HG02852 (cell line): Measurements from ENCODE around the gene SVOP.
"Not testable (repeated sequence)": the region's sequence is repeated elsewhere in the genome, so short reads cannot be mapped to it uniquely, and the experiment has no call there.

Experiments used
- ATAC-seq: cut with Tn5 transposase; IDR thresholded peaks from one replicate; pipeline ENCODE4 v1.9.1; 2021; ENCODE audit warnings: mild to moderate bottlenecking, moderate library complexity; ENCODE audit not compliant: unreplicated experiment

Gene SVOP

GRCh38 chr12:109033239-109034196 is 12.7 kb upstream of the SVOP start:
- no peak for ATAC-seq

DNA sequence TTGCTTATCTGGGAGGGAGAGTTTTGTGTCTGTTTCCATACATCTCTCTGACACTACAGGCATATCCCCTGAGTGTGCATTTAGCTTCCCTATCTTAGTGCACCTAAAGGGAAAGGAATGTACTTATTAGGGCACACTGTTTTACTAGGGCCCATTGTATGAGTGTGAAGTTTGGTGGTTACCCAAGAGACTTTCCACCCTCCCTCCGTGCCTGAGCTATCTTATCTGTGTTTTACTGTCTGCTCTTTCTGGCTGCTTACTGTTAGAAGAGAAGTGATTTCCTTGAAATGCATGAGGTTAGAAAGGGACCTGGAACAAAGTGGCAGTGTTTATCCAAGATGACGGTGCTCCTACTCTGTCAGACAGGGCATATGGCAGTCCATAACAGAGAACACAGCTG is 8.5 kb upstream of the SVOP start:
- ATAC-seq: no peak

DNA sequence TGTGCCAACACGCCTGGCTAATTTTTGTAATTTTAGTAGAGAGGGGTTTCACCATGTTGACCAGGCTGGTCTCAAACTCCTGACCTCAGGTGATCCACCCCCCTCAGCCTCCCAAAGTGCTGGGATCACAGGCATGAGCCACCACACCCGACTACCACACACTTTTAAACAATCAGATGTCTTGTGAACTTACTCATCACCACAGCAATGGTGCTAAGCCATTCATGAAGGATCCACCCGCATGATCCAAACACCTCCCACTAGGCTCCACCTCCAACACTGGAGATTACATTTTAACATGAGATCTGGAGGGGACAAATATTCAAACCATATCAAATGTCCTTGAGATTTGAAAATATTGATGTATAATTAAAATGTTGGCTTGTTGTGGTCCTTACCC is 7.8 kb upstream of the SVOP start:
- ATAC-seq: not testable (repeated sequence)

GRCh38 chr12:109027767-109028166 is 6.9 kb upstream of the SVOP start:
- no peak for ATAC-seq

DNA sequence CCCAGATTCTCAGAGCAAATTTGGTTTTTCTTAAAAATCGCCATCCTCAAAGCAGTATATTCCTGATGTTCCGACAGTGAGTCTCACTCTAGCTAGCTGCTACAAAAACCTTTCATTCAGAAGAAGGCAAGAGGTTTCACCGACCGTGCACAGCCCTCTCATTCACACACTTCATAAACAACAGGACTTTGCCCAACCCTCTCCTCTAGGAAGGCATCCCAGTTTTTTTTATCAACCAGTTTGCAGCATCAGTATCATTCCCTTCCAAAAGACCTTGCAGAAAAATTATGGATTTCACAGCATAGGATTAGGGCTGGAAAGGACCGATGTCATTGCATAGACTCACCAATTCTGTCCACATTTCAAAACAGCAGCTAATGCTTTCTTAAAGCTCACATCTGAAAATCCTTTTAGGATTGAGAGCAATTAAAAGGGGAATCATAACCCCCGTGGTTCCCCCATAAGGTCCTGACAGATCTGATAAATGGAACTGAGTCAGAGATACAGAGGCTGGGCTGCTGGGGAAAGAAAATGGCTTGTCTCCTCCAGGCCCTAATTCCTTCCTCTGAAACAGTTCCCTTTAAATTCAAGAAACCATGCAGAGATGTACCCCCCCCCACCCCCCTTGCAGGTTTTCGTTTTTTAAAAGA is 597 bp downstream of the SVOP start:
- no peak for ATAC-seq

- no peak for ATAC-seq
These were observed 2.6 kb downstream of the SVOP start for GRCh38 chr12:109018296-109018695.

- no peak for ATAC-seq
These were observed 3.9 kb downstream of the SVOP start for GRCh38 chr12:109016978-109017377.

DNA sequence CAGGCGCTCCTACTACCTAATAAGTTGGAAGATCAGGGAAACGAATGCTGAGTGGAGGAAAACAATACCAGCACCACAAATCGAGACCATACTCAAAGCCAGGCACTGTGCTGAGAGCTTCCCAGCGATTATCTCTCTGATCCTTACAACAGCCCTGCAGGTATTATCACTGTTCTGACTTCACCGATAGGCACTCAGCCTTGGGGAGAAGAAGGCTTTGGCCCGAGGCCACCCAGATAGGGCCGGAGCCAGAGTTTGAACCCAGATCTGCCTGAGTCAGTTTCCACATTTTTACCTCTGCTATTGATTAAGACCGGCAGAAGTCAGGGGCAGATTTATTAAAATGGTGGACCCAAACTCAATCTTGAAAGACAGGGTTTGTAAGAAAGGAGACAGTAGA is 4.9 kb downstream of the SVOP start:
- no peak for ATAC-seq

GRCh38 chr12:109014984-109015765 is 5.7 kb downstream of the SVOP start:
- no peak for ATAC-seq

GRCh38 chr12:109010259-109010658 is 10.6 kb downstream of the SVOP start:
- ATAC-seq: no peak

GRCh38 chr12:109009766-109010165 is 11.1 kb downstream of the SVOP start:
- no peak for ATAC-seq

GRCh38 chr12:109004017-109004416 is 16.9 kb downstream of the SVOP start:
- no peak for ATAC-seq

DNA sequence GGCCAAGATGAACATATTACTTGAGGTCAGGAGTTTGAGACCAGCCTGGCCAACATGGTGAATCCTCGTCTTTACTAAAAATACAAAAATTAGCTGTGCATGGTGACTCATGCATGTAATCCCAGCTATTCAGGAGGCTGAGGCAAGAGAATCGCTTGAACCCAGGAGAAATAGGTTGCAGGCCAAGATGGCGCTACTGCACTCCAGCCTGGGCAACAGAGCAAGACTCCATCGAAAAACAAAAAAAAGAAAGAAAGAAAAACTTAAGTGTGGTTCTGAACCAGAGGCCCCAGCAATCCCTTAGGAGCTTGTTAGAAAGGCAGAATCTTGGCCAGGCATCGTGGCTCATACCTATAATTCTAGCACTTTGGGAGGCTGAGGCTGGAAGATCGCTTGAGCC is 24.5 kb downstream of the SVOP start:
- ATAC-seq: no peak

DNA sequence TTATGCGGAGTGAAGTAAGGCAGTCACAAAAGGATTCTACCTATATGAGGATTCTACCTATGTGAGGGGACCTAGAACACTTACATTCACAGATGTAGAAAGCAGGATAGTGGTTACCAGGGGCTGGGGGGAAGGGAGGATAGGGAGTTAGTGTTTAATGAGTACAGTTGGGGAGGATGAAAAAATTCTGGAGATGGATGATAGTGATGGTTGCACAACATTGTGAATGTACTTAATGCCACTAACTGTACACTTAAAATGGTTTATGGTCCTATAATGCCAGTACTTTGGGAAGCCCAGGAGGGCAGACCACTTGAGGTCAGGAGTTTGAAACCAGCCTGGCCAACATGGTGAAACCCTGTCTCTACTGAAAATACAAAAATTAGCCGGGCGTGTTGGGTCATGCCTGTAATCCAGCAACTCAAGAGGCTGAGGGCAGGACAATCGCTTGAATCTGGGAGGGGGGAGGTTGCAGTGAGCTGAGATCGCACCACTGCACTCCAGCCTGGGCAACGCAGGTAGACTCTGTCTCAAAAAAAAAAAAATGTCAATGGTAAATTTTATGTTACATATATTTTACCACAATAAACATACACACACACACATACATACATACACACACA is 25.4 kb downstream of the SVOP start:
- ATAC-seq: no peak

GRCh38 chr12:108990103-108990502 is 30.8 kb downstream of the SVOP start:
- not testable (repeated sequence) for ATAC-seq

DNA sequence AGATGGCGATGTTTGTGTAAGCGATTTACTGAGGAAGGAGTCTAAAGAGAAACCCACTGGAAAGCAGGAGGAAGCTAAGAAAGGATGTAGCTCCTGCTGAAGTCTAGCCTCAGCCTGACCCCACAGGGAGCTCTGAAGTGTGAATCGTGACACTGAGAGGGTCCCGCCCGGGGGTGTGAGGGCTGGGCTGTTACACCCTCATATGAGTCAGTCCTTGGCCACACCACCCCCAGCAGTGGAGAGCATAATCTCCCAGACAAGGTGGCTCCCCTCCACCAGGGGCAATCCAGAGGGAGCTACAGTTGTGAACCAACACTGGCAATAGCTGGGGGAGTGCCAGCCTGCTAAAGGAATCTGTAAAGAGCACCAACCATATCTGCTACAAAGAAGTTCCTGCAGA is 31.5 kb downstream of the SVOP start:
- ATAC-seq: no peak

DNA sequence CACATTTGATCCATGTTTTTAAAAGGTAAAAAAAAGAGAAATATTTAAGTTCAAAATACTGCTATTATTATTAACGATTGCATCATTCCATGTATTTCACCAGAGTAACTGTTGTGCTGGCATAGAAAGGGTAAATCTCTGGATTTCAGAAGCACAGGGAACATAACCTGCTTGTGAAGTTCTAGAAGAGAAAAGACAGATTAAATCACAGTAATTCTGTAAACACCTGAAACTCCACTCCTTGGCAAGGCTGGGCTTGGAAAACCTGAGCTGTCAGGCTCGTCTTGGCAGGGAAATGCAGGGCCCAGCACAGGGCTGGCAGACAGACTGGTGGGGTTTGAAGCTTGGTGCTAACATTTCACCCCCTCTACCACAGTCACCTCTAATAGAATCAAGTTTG is 35.1 kb downstream of the SVOP start:
- no peak for ATAC-seq

GRCh38 chr12:108983227-108983626 is 37.6 kb downstream of the SVOP start:
- no peak for ATAC-seq

DNA sequence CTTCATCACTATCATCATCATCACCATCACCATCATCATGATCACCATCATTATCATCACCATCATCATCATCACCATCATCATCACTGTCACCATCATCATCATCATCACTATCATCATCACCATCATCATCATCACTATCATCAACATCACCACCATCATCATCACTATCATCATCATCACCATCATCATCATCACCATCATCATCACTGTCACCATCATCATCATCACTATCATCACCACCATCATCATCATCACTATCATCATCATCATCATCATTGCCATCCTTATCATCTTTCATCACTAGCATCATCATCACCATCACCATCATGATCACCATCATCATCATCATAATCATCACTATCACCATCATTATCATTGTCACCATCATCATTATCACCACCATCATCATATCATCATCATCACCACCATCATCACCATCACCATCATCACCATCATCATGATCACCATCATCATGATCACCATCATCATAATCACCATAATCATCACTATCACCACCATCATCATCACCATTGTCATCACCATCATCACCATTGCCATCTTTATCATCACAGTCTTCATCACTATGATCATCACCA is 38.1 kb downstream of the SVOP start:
- ATAC-seq: no peak

- no peak for ATAC-seq
These were observed 39.0 kb downstream of the SVOP start for GRCh38 chr12:108981835-108982234.
